Measurements from ENCODE around the gene SLC26A5.
"Not testable (repeated sequence)": the region's sequence is repeated elsewhere in the genome, so short reads cannot be mapped to it uniquely, and the experiment has no call there.

The SLC26A5 gene

DNA sequence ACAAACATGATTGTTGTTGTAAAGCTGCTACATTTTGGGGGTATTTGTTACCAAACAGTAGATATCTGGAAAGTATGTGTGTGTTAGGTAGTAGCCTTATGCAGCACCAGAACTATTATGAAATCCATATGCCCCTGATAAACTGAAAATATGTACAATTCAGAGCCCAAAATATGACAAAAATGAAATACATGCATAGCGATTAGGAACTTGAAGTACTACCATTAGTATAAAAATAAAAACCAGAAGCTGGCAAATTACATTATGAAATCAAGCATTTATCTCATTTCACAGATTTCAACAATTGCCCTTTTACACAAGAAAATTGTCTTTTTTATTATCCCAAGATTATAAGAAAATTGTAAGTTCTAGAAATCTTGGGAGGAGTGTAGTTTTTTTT, 33.9 kb downstream of the SLC26A5 start:
- in situ Hi-C loops (cut with MboI; ENCODE audit: low pct_unique_long_range_greater_than_20kb, low sequenced_read_pairs, unreplicated experiment): no loop called here
- no peak for DNase-seq (ENCODE audit: low spot score)
- TF ChIP-seq, protein P1, sequence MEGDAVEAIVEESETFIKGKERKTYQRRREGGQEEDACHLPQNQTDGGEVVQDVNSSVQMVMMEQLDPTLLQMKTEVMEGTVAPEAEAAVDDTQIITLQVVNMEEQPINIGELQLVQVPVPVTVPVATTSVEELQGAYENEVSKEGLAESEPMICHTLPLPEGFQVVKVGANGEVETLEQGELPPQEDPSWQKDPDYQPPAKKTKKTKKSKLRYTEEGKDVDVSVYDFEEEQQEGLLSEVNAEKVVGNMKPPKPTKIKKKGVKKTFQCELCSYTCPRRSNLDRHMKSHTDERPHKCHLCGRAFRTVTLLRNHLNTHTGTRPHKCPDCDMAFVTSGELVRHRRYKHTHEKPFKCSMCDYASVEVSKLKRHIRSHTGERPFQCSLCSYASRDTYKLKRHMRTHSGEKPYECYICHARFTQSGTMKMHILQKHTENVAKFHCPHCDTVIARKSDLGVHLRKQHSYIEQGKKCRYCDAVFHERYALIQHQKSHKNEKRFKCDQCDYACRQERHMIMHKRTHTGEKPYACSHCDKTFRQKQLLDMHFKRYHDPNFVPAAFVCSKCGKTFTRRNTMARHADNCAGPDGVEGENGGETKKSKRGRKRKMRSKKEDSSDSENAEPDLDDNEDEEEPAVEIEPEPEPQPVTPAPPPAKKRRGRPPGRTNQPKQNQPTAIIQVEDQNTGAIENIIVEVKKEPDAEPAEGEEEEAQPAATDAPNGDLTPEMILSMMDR (IDR thresholded peaks at IDR 0.05; ENCODE audit: extremely low read depth, insufficient read depth, missing control alignments): no peak

DNA sequence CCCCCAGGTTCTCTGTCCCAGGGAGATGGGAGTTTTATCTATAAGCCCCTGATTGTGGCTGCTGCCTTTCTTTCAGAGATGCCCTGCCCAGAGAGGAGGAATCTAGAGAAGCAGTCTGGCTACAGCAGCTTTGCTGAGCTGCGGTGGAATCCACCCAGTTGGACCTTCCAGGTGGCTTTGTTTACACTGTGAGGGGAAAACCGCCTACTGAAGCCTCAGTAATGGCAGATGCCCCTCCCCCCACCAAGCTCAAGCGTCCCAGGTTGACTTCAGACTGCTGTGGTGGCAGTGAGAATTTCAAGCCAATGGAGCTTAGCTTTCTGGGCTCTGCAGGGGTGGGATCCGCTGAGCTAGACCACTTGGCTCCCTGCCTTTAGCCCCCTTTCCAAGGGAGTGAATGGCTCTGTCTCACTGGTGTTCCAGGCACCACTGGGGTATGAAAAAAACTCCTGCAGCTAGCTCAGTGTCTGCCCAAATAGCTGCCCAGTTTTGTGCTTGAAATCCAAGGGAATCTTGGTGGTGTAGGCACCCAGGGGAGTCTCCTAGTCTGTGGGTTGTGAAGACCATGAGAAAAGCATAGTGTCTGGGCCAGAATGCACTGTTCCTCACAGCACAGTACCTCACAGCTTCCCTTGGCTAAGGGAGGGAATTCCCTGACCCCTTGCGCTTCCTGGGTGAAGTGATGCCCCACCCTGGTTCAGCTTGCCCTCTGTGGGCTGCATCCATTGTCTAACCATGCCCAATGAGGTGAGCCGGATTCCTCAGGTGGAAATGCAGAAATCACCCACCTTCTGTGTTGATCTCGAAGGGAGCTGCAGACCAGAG, 40.0 kb downstream of the SLC26A5 start:
- in situ Hi-C loops (cut with MboI; ENCODE audit: low pct_unique_long_range_greater_than_20kb, low sequenced_read_pairs, unreplicated experiment); DNase-seq (ENCODE audit: low spot score): not testable (repeated sequence)

DNA sequence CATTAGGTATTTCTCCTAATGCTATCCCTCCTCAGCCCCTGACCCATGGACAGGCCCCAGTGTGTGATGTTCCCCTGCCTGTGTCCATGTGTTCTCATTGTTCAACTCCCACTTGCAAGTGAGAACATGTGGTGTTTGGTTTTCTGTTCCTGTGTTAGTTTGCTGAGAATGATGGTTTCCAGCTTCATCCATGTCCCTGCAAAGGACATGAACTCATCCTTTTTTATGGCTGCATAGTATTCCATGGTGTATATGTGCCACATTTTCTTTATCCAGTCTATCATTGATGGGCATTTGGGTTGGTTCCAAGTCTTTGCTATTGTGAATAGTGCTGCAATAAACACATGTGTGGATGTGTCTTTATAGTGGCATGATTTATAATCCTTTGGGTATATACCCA, 46.3 kb downstream of the SLC26A5 start:
- DNase-seq (ENCODE audit: low spot score); in situ Hi-C loops (cut with MboI; ENCODE audit: low pct_unique_long_range_greater_than_20kb, low sequenced_read_pairs, unreplicated experiment): not testable (repeated sequence)

DNA sequence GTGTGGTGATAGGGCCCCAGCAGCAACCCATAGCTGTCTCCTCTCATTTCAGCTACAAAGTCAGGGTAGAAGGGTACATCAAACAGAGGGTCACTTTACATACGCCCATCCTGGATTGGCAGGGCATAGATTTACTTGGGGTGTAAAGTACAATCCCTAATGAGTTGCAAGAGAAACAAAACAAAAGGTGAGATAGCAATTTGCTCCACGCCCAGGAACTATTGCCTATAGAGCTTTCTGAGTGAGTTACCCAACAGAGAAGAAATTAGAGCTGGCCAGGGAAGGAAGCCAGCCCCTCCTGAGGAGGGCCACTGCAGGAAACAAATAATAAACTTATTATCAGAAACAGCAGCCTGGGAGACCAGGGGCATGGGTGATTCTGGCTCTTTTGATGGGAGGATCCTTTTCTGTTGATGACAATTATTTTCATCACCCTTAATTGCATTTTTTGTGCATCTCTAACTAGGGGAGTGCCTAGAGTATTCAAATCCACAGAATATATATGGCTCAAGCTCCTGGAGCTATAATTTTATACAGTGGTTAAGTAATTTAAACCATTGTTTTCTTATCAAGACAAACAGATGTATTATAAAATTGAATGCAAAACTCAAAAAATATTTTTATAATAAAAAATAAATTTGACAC, 47.4 kb downstream of the SLC26A5 start:
- no peak for DNase-seq (ENCODE audit: low spot score)
- TF ChIP-seq, protein P1 (IDR thresholded peaks at IDR 0.05; ENCODE audit: extremely low read depth, insufficient read depth, missing control alignments): no peak
- in situ Hi-C loops (cut with MboI; ENCODE audit: low pct_unique_long_range_greater_than_20kb, low sequenced_read_pairs, unreplicated experiment): no loop called here

DNA sequence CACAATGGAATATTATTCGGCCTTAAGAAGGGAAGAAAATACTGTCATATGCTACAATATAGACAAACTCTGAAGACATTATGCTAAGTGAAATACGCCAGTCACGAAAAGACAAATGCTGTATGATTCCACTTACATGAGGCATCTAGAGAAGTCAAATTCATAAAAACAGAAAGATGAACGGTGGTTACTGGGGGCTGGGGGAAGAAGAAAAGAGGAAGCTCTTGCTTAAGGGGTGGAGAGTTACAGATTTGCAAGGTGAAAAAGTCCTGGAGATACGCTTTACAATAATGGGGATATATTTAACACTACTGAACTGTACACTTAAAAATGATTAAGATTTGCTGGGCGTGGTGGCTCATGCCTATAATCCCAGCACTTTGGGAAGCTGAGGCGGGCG, 49.5 kb downstream of the SLC26A5 start:
- DNase-seq (ENCODE audit: low spot score): no peak
- TF ChIP-seq, protein P1 (IDR thresholded peaks at IDR 0.05; ENCODE audit: extremely low read depth, insufficient read depth, missing control alignments): no peak
- in situ Hi-C loops (cut with MboI; ENCODE audit: low pct_unique_long_range_greater_than_20kb, low sequenced_read_pairs, unreplicated experiment): no loop called here

DNA sequence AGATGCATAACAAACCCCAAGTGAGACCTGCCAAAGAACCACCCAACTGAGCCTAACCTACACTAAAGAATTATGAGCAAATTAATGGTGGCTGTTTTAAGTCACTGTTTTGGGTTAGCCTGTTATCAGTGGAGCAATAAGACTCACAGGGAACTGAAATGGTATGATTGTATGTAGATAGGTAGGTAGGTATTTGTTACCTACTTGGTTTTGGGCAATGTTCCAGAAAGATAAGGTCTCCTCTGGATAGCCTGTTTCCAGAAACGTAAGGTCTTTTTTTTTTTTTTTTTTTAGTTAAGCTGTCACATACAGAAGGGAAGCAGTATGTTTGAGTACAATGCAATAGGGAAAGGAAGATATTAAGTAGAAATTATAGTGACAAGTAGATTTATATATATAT, 50.9 kb downstream of the SLC26A5 start:
- DNase-seq (ENCODE audit: low spot score): no peak
- TF ChIP-seq, protein P1 (IDR thresholded peaks at IDR 0.05; ENCODE audit: extremely low read depth, insufficient read depth, missing control alignments): no peak
- in situ Hi-C loops (cut with MboI; ENCODE audit: low pct_unique_long_range_greater_than_20kb, low sequenced_read_pairs, unreplicated experiment): no loop called here

DNA sequence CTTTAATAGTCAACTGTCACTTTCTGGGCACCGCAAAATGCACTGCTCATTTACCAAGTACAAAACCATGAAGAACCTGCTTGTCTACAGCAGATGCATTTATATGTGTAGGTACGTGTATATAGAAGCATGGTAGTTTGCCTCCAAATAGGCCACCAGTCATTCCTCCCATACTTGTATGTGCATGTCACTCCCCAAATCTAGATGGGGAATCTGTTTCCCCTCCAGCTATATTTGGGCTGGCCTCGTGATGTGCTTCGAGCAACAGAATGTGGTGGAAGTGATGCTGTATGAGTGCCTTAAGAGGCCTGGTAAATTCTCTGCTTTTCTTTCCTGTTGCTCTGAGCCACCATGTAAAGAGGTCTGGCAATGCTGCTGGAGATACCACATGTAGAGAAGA, 51.4 kb downstream of the SLC26A5 start:
- in situ Hi-C loops (cut with MboI; ENCODE audit: low pct_unique_long_range_greater_than_20kb, low sequenced_read_pairs, unreplicated experiment): no loop called here
- DNase-seq (ENCODE audit: low spot score): no peak
- TF ChIP-seq, protein P1 (IDR thresholded peaks at IDR 0.05; ENCODE audit: extremely low read depth, insufficient read depth, missing control alignments): no peak

Measured in GM13977 (cell line).